Fibroblast of lung (primary cell): ENCODE measurements around the gene IL23A. TPM values are rescaled to one million over a fixed set of nuclear protein-coding genes. Genes with fewer than 3 reads are reported as not detected.

Source experiments
- DNase-seq, 2 donors: peaks; one replicate each; pipeline versions ENCODE4 v3.0.0 to v3.0.0-alpha.2; 2010; ENCODE audit warnings: low read depth in 2 of 2
- H2AFZ ChIP-seq: 2 replicates; pipeline ENCODE4 v1.5.1; 2012; ENCODE audit warnings: low read length, control low read depth, inconsistent platforms
- H3K27ac ChIP-seq: 2 replicates; pipeline ENCODE4 v1.5.1; 2011; ENCODE audit warnings: low read length, control low read depth; ENCODE audit not compliant: insufficient read depth
- H3K27me3 ChIP-seq: 2 replicates; pipeline ENCODE4 v1.5.1; 2011; ENCODE audit warnings: mild to moderate bottlenecking, low read length; ENCODE audit not compliant: control insufficient read depth, insufficient read depth
- H3K36me3 ChIP-seq: 2 replicates; pipeline ENCODE4 v1.5.1; 2011; ENCODE audit warnings: low read length; ENCODE audit not compliant: control insufficient read depth, insufficient read depth
- H3K4me1 ChIP-seq: 2 replicates; pipeline ENCODE4 v1.5.1; 2011; ENCODE audit warnings: low read length; ENCODE audit not compliant: control insufficient read depth, insufficient read depth; ENCODE audit errors: extremely low read depth
- H3K4me2 ChIP-seq: 2 replicates; pipeline ENCODE4 v1.5.1; 2011; ENCODE audit warnings: low read length, control low read depth; ENCODE audit not compliant: insufficient read depth; ENCODE audit errors: extremely low read depth
- H3K4me3 ChIP-seq, 4 experiments: fragments of 200-600 bp in 1 of 4; sonication (generic) in 1 of 4; replicated peaks in 1 of 4; 2 replicates each; pipeline ENCODE4 v1.5.1; 2011 to 2016; ENCODE audit warnings: low read length in 4 of 4, low read depth in 3 of 4, mild to moderate bottlenecking in 3 of 4, control low read depth in 2 of 4, inconsistent platforms in 1 of 4, mixed read lengths in 1 of 4; ENCODE audit not compliant: insufficient read depth in 1 of 4; ENCODE audit errors: control extremely low read depth in 1 of 4
- H3K79me2 ChIP-seq: 2 replicates; pipeline ENCODE4 v1.5.1; 2012; ENCODE audit warnings: mild to moderate bottlenecking, low read length, inconsistent platforms; ENCODE audit not compliant: control insufficient read depth, insufficient read depth
- H3K9ac ChIP-seq: 2 replicates; pipeline ENCODE4 v1.5.1; 2011; ENCODE audit warnings: mild to moderate bottlenecking, low read length, control low read depth; ENCODE audit not compliant: insufficient read depth
- H3K9me3 ChIP-seq: 2 replicates; pipeline ENCODE4 v1.5.1; 2012; ENCODE audit warnings: low read depth, low read length; ENCODE audit not compliant: control insufficient read depth, insufficient read depth
- H4K20me1 ChIP-seq: 2 replicates; pipeline ENCODE4 v1.5.1; 2011; ENCODE audit warnings: low read length; ENCODE audit not compliant: control insufficient read depth, insufficient read depth; ENCODE audit errors: extremely low read depth
- EZH2 ChIP-seq: IDR thresholded peaks from 2 replicates; pipeline ENCODE4 v1.5.1; 2012; ENCODE audit warnings: low read length, control low read depth, mild to moderate bottlenecking; ENCODE audit errors: missing control alignments
- polyA plus RNA-seq, 2 donors: library from polyadenylated mRNA; depleted of rRNA in 1 of 2; stranded (reverse) in 1 of 2; unstranded in 1 of 2; fragments of >200 nt; gene quantifications; 2 replicates each; pipeline ENCODE4 v1.2.1, GENCODE V29; 2011 to 2012; ENCODE audit warnings: missing spikeins in 1 of 2
- total RNA-seq: library from RNA; depleted of rRNA; stranded (reverse); fragments of >200 nt; gene quantifications from 2 replicates; pipeline ENCODE4 v1.2.1, GENCODE V29; 2014
- TF ChIP-seq, protein P1 (sequence below), 2 donors: IDR thresholded peaks in 1 of 2; conservative IDR thresholded peaks in 1 of 2; 1 replicate in 1 of 2; 2 replicates in 1 of 2; pipeline ENCODE4 v1.5.1; 2011 to 2012; ENCODE audit warnings: low read length in 2 of 2, control low read depth in 1 of 2, inconsistent platforms in 1 of 2, low read depth in 1 of 2, mild to moderate bottlenecking in 1 of 2

The IL23A gene
- total and polyA plus RNA-seq, 2 donors (not counting 1 experiment from before 2014, with no cell fraction given), result 0.17 TPM; not detected in 1

DNA sequence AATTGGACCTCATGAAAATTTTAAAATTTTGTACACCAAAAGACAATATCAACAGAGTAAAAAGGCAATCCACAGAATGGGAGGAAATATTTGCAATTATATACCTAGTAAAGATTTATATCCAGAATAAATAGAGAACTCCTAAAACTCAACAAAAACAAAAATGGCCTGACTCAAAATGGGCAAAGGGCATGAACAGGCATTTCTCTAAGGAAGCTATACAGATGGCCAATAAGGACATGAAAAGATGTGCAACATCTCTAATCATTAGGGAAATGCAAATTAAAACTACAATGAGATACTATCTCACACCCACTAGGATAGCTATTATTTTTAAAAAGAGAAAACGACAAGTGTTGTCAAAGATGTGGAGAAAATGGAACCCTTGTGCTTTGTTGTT, 34.8 kb downstream of the IL23A start:
- no peaks in the 10 kb centered on the region for H3K9me3 ChIP-seq
- H2AFZ ChIP-seq, result no peak overlapping the region
- TF ChIP-seq, protein P1, sequence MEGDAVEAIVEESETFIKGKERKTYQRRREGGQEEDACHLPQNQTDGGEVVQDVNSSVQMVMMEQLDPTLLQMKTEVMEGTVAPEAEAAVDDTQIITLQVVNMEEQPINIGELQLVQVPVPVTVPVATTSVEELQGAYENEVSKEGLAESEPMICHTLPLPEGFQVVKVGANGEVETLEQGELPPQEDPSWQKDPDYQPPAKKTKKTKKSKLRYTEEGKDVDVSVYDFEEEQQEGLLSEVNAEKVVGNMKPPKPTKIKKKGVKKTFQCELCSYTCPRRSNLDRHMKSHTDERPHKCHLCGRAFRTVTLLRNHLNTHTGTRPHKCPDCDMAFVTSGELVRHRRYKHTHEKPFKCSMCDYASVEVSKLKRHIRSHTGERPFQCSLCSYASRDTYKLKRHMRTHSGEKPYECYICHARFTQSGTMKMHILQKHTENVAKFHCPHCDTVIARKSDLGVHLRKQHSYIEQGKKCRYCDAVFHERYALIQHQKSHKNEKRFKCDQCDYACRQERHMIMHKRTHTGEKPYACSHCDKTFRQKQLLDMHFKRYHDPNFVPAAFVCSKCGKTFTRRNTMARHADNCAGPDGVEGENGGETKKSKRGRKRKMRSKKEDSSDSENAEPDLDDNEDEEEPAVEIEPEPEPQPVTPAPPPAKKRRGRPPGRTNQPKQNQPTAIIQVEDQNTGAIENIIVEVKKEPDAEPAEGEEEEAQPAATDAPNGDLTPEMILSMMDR (conservative IDR thresholded peaks at IDR 0.05 in 1 of 2, IDR thresholded peaks at IDR 0.05 in 1 of 2; ENCODE audit: low read depth in 1 of 2, low read length in 2 of 2), result no peak
- TF ChIP-seq EZH2, result no peak
- H4K20me1 ChIP-seq, result no peaks in the 10 kb centered on the region
- H3K36me3 ChIP-seq, result no peaks in the 10 kb centered on the region
- H3K79me2 ChIP-seq, result no peaks in the 10 kb centered on the region
- H3K27me3 ChIP-seq, result no peaks in the 10 kb centered on the region
- no peak for DNase-seq
- no peak overlapping the region for H3K9ac ChIP-seq
- no peak overlapping the region for H3K27ac ChIP-seq
- no peak overlapping the region for H3K4me2 ChIP-seq
- H3K4me3 ChIP-seq, result no peak overlapping the region
- no peaks in the 10 kb centered on the region for H3K4me1 ChIP-seq

DNA sequence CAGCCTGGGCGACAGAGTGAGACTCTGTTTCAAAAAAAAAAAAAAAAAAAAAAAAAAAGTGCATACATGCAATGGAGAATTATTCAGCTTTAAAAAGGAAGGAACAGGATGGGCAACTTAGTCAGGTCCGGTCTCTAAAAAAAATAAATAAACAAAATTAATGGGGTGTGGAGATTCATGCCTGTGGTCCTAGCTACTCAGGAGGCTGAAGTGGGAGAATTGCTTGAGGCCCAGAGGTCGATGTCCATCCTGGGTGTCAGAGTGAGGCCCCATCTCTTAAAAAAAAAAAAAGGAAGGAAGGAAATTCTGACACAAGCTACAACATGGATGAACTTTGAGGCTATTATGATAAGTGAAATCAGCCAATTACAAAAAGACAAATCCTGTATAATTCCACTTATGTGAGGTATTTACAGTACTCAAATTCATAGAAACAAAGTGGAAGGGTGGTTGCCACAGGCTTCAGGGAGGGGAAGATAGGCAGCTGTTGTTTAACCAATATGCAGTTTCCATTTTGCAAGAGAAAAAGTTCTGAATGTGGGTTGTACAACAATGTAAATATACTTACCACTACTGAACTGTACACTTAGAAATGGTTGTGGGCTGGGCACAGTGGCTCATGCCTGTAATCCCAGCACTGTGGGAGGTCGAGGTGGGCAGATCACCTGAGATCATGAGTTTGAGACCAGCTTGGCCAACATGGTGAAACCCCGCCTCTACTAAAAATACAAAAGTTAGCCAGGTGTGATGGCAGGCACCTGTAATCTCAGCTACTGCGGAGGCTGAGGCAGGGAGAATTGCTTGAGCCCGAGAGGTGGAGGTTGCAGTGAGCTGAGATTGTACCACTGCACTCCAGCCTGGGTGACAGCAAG, 36.3 kb downstream of the IL23A start:
- no peak for TF ChIP-seq EZH2
- TF ChIP-seq, protein P1 (conservative IDR thresholded peaks at IDR 0.05 in 1 of 2, IDR thresholded peaks at IDR 0.05 in 1 of 2; ENCODE audit: low read depth in 1 of 2, low read length in 2 of 2), result no peak
- H2AFZ ChIP-seq, result no peak overlapping the region
- no peaks in the 10 kb centered on the region for H3K79me2 ChIP-seq
- H3K36me3 ChIP-seq, result no peaks in the 10 kb centered on the region
- no peaks in the 10 kb centered on the region for H3K4me1 ChIP-seq
- no peaks in the 10 kb centered on the region for H3K27me3 ChIP-seq
- no peaks in the 10 kb centered on the region for H4K20me1 ChIP-seq
- no peak for DNase-seq
- no peak overlapping the region for H3K9ac ChIP-seq
- H3K9me3 ChIP-seq, result no peaks in the 10 kb centered on the region
- no peak overlapping the region for H3K27ac ChIP-seq
- H3K4me3 ChIP-seq, result no peak overlapping the region
- H3K4me2 ChIP-seq, result no peak overlapping the region

DNA sequence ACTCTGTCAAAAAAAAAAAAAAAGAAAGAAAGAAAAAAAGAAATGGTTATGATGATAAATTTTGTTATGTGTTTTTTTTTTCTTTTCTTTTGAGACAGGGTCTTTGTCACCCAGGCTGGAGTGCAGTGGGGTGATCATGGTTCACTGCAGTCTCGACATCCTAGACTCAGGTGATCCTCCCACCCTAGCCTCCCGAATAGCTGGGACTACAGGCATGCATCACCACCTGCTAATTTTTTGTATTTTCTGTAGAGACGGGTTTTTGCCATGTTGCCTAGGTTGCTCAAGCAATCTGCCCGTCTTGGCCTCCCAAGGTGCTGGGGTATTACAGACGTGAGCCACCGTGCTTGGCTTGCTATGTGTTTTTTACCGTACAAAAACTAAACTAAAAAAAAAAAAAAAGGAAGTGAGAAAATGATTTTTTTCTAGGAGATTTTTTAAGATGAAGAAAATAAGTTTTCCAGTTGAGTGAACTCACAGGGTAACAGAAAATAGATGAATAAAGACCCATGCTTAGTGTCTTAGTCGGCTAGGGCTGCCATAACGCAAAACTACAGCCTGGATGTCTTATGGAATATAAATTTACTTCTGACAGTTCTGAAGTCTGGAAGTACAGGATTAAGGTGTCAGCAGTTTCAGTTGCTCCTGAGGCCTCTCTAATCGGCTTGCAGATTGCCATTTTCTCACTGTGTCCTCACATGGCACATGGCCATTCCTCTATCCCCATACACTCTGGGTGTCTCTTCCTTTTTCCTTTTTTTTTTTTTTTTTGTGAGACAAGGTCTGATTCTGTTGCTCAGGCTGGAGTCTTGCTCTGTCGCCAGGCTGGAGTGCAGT, 37.1 kb downstream of the IL23A start:
- Histone ChIP-seq H3K9ac (no peak overlapping the region), H3K9me3 (no peaks in the 10 kb centered on the region)
- TF ChIP-seq EZH2, result no peak

More for the DNA sequence above, 37.1 kb downstream of the IL23A start:
- Histone ChIP-seq H2AFZ (no peak overlapping the region), H3K4me2 (no peak overlapping the region), H3K4me1 (no peaks in the 10 kb centered on the region), H4K20me1 (no peaks in the 10 kb centered on the region), H3K79me2 (no peaks in the 10 kb centered on the region), H3K36me3 (no peaks in the 10 kb centered on the region), H3K27ac (no peak overlapping the region), H3K4me3 (no peak overlapping the region), H3K27me3 (no peaks in the 10 kb centered on the region)
- no peak for DNase-seq
